ENCODE results near the gene COA8. TPM values are rescaled to one million over a fixed set of nuclear protein-coding genes. Genes with fewer than 3 reads are reported as not detected.

Gene COA8
- polyA plus RNA-seq (2012; rRNA removed), result 25.2 and 25.4 TPM in 2 replicates
- polyA plus RNA-seq (2012; cell fraction: cytosol; rRNA removed), result 29.8 and 31.6 TPM in 2 replicates
- polyA plus RNA-seq (2012; cell fraction: nucleus; rRNA removed), result 4.9 and 8.9 TPM in 2 replicates

- H3K4me2 ChIP-seq, result peak within 1 kb of the TSS; percentile 98
- no peaks in the 10 kb centered on the region for H3K9me2 ChIP-seq
- POLR2A ChIA-PET, result interaction anchor here (0.6 to 1.5 kb wide), 5 partner anchors 10 to 948 kb away, joined by 3 to 4 read pairs (median 3); no protein-coding TSS in a partner anchor
- TF ChIP-seq IRF3 (IDR thresholded peaks at IDR 0.05; ENCODE audit: low read depth, low read length), result no peak
- no peak for TF ChIP-seq USF1 (IDR thresholded peaks at IDR 0.05; ENCODE audit: borderline replicate concordance, low read depth)
- 0 out of 2 replicates have a peak, but pooled peaks have one; percentile 6 for TF ChIP-seq CTCF (IDR thresholded peaks at IDR 0.05)
- TF ChIP-seq CHD2 (IDR thresholded peaks at IDR 0.05; ENCODE audit: low read length, partially characterized antibody), result peak; percentile 37
- peak; percentile 20 for TF ChIP-seq MAX (IDR thresholded peaks at IDR 0.05; ENCODE audit: low read depth)
- peak; percentile 13; the same call in 1 of the 2 replicates for TF ChIP-seq NFIC (IDR thresholded peaks at IDR 0.05; ENCODE audit: borderline replicate concordance)
- peak; percentile 47; the same call in 1 of the 2 replicates for TF ChIP-seq TAF1 (IDR thresholded peaks at IDR 0.05; ENCODE audit: borderline replicate concordance, low read depth, low read length)
- peak; percentile 87 for TF ChIP-seq MXI1 (IDR thresholded peaks at IDR 0.05; ENCODE audit: low read depth, low read length)
- no peak for TF ChIP-seq RXRA (IDR thresholded peaks at IDR 0.05; ENCODE audit: borderline replicate concordance, low read depth)
- TF ChIP-seq REST (IDR thresholded peaks at IDR 0.05; ENCODE audit: low read depth, low read length), result no peak
- no peak for TF ChIP-seq JUND (IDR thresholded peaks at IDR 0.05)
- peak; percentile 54; the same call in 1 of the 2 replicates for TF ChIP-seq SIN3A (IDR thresholded peaks at IDR 0.05; ENCODE audit: borderline replicate concordance, low read depth, low read length)
- TF ChIP-seq FOXM1 (IDR thresholded peaks at IDR 0.05; ENCODE audit: low read depth), result no peak
- TF ChIP-seq YY1 (IDR thresholded peaks at IDR 0.05; ENCODE audit: low read depth), result peak; percentile 44; the same call in 1 of the 2 replicates
- TF ChIP-seq EP300 (IDR thresholded peaks at IDR 0.05; ENCODE audit: borderline replicate concordance in 1 of 2, low read depth in 1 of 2, low read length in 1 of 2), result no peak
- peak; percentile 69; the same call in 1 of the 2 replicates for TF ChIP-seq ZBTB33 (IDR thresholded peaks at IDR 0.05; ENCODE audit: borderline replicate concordance, low read depth)
- TF ChIP-seq POLR2AphosphoS5 (IDR thresholded peaks at IDR 0.05; ENCODE audit: low read depth, low read length), result peak; percentile 40; the same call in 1 of the 2 replicates
- peak; percentile 60 for TF ChIP-seq GABPA (IDR thresholded peaks at IDR 0.05; ENCODE audit: low read depth)
- 0 out of 2 replicates have a peak, but pooled peaks have one; percentile 28 for TF ChIP-seq NRF1 (IDR thresholded peaks at IDR 0.05; ENCODE audit: low read depth, low read length)
- peak; percentile 76 for TF ChIP-seq ELF1 (IDR thresholded peaks at IDR 0.05)
- H4K20me1 ChIP-seq (ENCODE audit: insufficient read depth), result peaks cover 65% of the 10 kb centered on the region
- peaks cover 97% of the 10 kb centered on the region for H3K79me2 ChIP-seq (ENCODE audit: insufficient read depth)
- peak within 1 kb of the TSS; percentile 91 to 92 for H3K4me3 ChIP-seq (ENCODE audit: low read depth in 2 of 2, low read length in 1 of 2)
- H3F3A ChIP-seq (replicated peaks; ENCODE audit: insufficient read depth), result peaks cover 3% of the 10 kb centered on the region
- peak within 1 kb of the TSS; percentile 70; the same call in 1 of the 2 replicates for H2AFZ ChIP-seq (ENCODE audit: low read depth)
- H3K27me3 ChIP-seq (ENCODE audit: insufficient read depth), result no peaks in the 10 kb centered on the region
- peak; percentile 96 for DNase-seq
- peaks cover 21 to 28% of the 10 kb centered on the region in 2 experiments for H3K36me3 ChIP-seq (replicated peaks in 1 of 2; ENCODE audit: control insufficient read depth in 1 of 2, insufficient read depth in 2 of 2, low read length in 1 of 2)
- peaks cover 16 to 19% of the 10 kb centered on the region in 2 experiments; a peak in 3 of 4 replicates for H3K4me1 ChIP-seq (ENCODE audit: control insufficient read depth in 1 of 2, insufficient read depth in 2 of 2, low read depth in 1 of 2, low read length in 1 of 2)
- peak within 1 kb of the TSS; percentile 94 for H3K9ac ChIP-seq
- WGBS (ENCODE audit: low lambda C conversion rate), result no CpG with 5 or more reads among the region's 109 CpGs
- no peaks in the 10 kb centered on the region for H3K9me3 ChIP-seq
- CTCF ChIA-PET, result interaction anchor here (0.9 to 2.2 kb wide), 4 partner anchors 10 to 169 kb away, joined by 3 to 11 read pairs (median 7); no protein-coding TSS in a partner anchor
- H3K27ac ChIP-seq (ENCODE audit: low read depth in 2 of 2, low read length in 1 of 2), result peak within 1 kb of the TSS; percentile 92
Measured at GRCh38 chr14:103562429-103563225, at the start of gene COA8, which contains the start of gene BAG5. Gene COA8 (plus strand): TSS chr14:103562960. CDS start chr14:103563002, 42 bp downstream. Gene BAG5 (minus strand): TSS chr14:103562657. CDS start chr14:103561164, 1,493 bp downstream.
